ENCODE measurements around the gene DDX31. TPM values are rescaled to one million over a fixed set of nuclear protein-coding genes. Genes with fewer than 3 reads are reported as not detected.

DDX31 gene
- total RNA-seq, 1 experiment from 2014 or later: 26.2 TPM

DNA sequence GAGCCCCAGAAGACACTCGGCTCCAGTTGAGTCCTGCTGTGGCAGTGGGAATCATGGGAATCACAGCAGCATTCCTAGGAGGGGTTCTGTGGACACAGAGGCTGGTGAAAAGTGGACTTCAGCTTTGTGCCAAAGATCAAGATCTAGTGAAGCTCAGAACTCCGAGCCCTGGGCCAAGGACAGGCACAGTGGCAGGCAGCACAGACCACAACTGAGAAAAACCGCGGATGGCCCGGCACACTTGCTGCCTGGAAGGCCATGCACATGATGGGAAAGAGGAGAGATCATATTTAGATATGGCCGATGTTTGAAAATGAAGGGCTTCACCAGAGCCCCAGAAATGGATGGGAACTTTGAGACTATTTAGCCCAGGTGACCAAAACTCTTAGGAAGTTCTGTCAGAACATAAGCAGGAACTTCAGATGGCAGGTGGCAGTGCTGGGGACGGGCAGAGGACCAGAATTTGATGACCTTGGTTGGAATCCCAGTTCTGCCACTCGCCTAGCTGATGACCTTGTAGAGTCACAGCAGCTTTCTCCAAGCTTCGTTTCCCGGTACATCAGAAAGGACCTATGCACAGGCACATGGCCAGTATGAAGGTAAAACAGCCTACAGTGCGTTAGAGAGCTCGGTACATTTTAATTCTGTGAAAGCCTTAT lies 69.3 kb downstream of the DDX31 start:
- DNase-seq (ENCODE audit: low spot score): no peak
- no peak for ATAC-seq
- no peaks in the 10 kb centered on the region for H3K27me3 Mint-ChIP-seq (ENCODE audit: low read depth)
- H3K36me3 Mint-ChIP-seq: peaks cover 31% of the 10 kb centered on the region; the same call in 1 of the 2 replicates
- H3K27ac Mint-ChIP-seq: no peak overlapping the region; the same call in 1 of the 2 replicates
- ChIA-PET CTCF (no interaction called here), POLR2A (no interaction called here)
- H3K4me1 Mint-ChIP-seq: peaks cover 1% of the 10 kb centered on the region; the same call in 1 of the 2 replicates
- TF ChIP-seq, protein P1, sequence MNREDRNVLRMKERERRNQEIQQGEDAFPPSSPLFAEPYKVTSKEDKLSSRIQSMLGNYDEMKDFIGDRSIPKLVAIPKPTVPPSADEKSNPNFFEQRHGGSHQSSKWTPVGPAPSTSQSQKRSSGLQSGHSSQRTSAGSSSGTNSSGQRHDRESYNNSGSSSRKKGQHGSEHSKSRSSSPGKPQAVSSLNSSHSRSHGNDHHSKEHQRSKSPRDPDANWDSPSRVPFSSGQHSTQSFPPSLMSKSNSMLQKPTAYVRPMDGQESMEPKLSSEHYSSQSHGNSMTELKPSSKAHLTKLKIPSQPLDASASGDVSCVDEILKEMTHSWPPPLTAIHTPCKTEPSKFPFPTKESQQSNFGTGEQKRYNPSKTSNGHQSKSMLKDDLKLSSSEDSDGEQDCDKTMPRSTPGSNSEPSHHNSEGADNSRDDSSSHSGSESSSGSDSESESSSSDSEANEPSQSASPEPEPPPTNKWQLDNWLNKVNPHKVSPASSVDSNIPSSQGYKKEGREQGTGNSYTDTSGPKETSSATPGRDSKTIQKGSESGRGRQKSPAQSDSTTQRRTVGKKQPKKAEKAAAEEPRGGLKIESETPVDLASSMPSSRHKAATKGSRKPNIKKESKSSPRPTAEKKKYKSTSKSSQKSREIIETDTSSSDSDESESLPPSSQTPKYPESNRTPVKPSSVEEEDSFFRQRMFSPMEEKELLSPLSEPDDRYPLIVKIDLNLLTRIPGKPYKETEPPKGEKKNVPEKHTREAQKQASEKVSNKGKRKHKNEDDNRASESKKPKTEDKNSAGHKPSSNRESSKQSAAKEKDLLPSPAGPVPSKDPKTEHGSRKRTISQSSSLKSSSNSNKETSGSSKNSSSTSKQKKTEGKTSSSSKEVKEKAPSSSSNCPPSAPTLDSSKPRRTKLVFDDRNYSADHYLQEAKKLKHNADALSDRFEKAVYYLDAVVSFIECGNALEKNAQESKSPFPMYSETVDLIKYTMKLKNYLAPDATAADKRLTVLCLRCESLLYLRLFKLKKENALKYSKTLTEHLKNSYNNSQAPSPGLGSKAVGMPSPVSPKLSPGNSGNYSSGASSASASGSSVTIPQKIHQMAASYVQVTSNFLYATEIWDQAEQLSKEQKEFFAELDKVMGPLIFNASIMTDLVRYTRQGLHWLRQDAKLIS (CRISPR knock-in tag; IDR thresholded peaks at IDR 0.05; ENCODE audit: borderline replicate concordance): no peak
- TF ChIP-seq, protein P2, sequence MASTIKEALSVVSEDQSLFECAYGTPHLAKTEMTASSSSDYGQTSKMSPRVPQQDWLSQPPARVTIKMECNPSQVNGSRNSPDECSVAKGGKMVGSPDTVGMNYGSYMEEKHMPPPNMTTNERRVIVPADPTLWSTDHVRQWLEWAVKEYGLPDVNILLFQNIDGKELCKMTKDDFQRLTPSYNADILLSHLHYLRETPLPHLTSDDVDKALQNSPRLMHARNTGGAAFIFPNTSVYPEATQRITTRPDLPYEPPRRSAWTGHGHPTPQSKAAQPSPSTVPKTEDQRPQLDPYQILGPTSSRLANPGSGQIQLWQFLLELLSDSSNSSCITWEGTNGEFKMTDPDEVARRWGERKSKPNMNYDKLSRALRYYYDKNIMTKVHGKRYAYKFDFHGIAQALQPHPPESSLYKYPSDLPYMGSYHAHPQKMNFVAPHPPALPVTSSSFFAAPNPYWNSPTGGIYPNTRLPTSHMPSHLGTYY (CRISPR knock-in tag; IDR thresholded peaks at IDR 0.05): no peak
- no peak for TF ChIP-seq CBFB (CRISPR knock-in tag; IDR thresholded peaks at IDR 0.05; ENCODE audit: low read depth)
- no peak for TF ChIP-seq FOXJ3 (CRISPR knock-in tag; IDR thresholded peaks at IDR 0.05; ENCODE audit: borderline replicate concordance)
- no peak for TF ChIP-seq ZNF671 (CRISPR knock-in tag; IDR thresholded peaks at IDR 0.05)
- no peak for TF ChIP-seq CREB1 (CRISPR knock-in tag; IDR thresholded peaks at IDR 0.05)
- TF ChIP-seq, protein P3, sequence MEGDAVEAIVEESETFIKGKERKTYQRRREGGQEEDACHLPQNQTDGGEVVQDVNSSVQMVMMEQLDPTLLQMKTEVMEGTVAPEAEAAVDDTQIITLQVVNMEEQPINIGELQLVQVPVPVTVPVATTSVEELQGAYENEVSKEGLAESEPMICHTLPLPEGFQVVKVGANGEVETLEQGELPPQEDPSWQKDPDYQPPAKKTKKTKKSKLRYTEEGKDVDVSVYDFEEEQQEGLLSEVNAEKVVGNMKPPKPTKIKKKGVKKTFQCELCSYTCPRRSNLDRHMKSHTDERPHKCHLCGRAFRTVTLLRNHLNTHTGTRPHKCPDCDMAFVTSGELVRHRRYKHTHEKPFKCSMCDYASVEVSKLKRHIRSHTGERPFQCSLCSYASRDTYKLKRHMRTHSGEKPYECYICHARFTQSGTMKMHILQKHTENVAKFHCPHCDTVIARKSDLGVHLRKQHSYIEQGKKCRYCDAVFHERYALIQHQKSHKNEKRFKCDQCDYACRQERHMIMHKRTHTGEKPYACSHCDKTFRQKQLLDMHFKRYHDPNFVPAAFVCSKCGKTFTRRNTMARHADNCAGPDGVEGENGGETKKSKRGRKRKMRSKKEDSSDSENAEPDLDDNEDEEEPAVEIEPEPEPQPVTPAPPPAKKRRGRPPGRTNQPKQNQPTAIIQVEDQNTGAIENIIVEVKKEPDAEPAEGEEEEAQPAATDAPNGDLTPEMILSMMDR (IDR thresholded peaks at IDR 0.05): no peak
- no peak for TF ChIP-seq ELF4 (CRISPR knock-in tag; IDR thresholded peaks at IDR 0.05; ENCODE audit: low read depth)
- no peak for TF ChIP-seq KAT7 (CRISPR knock-in tag; IDR thresholded peaks at IDR 0.05; ENCODE audit: borderline replicate concordance)
- TF ChIP-seq NFYB (CRISPR knock-in tag; conservative IDR thresholded peaks at IDR 0.05; ENCODE audit: low read depth): no peak
- TF ChIP-seq, protein P4, sequence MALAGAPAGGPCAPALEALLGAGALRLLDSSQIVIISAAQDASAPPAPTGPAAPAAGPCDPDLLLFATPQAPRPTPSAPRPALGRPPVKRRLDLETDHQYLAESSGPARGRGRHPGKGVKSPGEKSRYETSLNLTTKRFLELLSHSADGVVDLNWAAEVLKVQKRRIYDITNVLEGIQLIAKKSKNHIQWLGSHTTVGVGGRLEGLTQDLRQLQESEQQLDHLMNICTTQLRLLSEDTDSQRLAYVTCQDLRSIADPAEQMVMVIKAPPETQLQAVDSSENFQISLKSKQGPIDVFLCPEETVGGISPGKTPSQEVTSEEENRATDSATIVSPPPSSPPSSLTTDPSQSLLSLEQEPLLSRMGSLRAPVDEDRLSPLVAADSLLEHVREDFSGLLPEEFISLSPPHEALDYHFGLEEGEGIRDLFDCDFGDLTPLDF (CRISPR knock-in tag; IDR thresholded peaks at IDR 0.05): no peak
- TF ChIP-seq SP1 (CRISPR knock-in tag; conservative IDR thresholded peaks at IDR 0.05): no peak
- TF ChIP-seq, protein P5, sequence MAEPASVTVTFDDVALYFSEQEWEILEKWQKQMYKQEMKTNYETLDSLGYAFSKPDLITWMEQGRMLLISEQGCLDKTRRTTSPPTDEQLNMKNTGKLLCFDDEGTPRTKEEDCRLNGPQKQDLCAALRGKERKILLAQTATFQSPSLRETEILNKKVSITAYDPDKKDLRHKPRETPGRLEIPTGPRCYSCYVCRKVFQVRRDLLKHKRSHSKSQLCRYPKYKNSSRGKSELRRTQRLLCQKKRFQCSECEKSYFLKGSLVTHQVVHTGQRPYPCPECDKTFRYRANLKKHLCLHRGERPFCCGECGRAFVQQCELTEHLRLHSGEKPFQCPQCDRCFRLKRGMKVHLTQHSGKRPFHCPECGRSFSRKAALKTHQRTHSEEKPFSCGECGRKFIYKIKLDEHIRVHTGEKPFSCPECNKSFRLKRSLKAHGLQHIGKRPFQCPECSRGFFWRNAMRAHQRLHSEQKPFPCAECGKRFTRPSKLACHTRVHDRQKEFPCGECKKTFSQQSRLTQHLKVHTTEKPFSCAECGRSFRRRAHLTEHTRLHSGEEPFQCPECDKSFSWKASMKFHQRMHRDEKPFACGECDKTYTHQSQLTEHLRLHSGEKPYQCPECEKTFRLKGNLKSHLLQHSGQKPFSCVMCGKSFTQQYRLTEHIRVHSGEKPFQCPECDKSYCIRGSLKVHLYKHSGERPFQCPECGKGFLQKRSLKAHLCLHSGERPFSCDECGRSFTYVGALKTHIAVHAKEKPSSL (CRISPR knock-in tag; conservative IDR thresholded peaks at IDR 0.05): no peak
- H3K9me3 Mint-ChIP-seq: no peaks in the 10 kb centered on the region
- no peak overlapping the region for H3K4me3 Mint-ChIP-seq

DNA sequence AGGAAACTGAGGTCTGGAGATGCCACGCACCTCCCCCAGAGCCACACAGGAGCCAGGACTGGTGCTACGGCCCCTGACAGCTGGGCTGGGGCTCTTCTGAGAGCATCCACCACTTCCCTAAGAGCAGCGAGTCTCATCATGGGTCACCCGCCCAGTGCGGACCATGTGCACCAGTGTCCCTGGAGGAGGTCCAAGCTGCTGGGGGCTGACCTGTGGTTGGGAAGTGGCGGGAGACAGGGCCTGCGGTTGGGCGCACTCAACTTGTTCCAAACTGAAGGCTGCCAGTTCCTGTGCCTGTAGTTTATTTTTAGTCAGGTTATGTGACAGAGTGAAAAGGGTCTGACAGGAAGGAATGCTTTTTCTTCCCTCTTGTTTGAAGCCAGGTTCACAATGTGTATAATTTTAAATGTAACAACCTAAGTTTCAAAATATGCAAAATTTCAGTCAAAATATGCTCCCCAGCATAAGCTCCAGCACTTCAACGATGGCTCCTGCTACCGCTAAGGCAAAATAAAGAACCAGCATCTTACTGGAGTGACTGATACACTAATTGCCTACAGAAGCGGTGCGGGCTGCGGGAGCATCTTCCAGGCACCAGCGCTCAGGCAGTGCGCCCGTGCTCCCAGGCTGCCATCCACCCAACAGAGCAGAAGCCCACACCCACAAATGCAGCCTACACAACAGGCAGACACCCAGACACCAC lies 72.6 kb downstream of the DDX31 start:
- Mint-ChIP-seq H3K4me1 (peaks cover 16% of the 10 kb centered on the region), H3K27ac (no peak overlapping the region), H3K36me3 (peaks cover 32% of the 10 kb centered on the region), H3K27me3 (ENCODE audit: low read depth) (peaks cover 13% of the 10 kb centered on the region), H3K9me3 (no peaks in the 10 kb centered on the region), H3K4me3 (no peak overlapping the region)
- ChIA-PET CTCF (no interaction called here), POLR2A (no interaction called here)
- DNase-seq (ENCODE audit: low spot score): no peak
- ATAC-seq: no peak
- TF ChIP-seq ZBTB21 (CRISPR knock-in tag; IDR thresholded peaks at IDR 0.05; ENCODE audit: borderline replicate concordance) (no peak), TCF7 (CRISPR knock-in tag; IDR thresholded peaks at IDR 0.05; ENCODE audit: low read depth) (no peak), GTF2I (CRISPR knock-in tag; conservative IDR thresholded peaks at IDR 0.05) (no peak), ZNF671 (CRISPR knock-in tag; IDR thresholded peaks at IDR 0.05) (no peak), FOXP1 (CRISPR knock-in tag; IDR thresholded peaks at IDR 0.05; ENCODE audit: borderline replicate concordance) (no peak), GABPB1 (CRISPR knock-in tag; IDR thresholded peaks at IDR 0.05) (no peak), NR1H2 (CRISPR knock-in tag; IDR thresholded peaks at IDR 0.05) (no peak), NFE2L1 (CRISPR knock-in tag; IDR thresholded peaks at IDR 0.05) (no peak)
- TF ChIP-seq, protein P6, sequence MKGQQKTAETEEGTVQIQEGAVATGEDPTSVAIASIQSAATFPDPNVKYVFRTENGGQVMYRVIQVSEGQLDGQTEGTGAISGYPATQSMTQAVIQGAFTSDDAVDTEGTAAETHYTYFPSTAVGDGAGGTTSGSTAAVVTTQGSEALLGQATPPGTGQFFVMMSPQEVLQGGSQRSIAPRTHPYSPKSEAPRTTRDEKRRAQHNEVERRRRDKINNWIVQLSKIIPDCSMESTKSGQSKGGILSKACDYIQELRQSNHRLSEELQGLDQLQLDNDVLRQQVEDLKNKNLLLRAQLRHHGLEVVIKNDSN (CRISPR knock-in tag; IDR thresholded peaks at IDR 0.05): no peak
- TF ChIP-seq, protein P7, sequence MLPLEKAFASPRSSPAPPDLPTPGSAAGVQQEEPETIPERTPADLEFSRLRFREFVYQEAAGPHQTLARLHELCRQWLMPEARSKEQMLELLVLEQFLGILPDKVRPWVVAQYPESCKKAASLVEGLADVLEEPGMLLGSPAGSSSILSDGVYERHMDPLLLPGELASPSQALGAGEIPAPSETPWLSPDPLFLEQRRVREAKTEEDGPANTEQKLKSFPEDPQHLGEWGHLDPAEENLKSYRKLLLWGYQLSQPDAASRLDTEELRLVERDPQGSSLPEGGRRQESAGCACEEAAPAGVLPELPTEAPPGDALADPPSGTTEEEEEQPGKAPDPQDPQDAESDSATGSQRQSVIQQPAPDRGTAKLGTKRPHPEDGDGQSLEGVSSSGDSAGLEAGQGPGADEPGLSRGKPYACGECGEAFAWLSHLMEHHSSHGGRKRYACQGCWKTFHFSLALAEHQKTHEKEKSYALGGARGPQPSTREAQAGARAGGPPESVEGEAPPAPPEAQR (CRISPR knock-in tag; IDR thresholded peaks at IDR 0.05): no peak

Measured in WTC11 (cell line).